ENCODE data around the gene COL8A2.

The COL8A2 gene

DNA sequence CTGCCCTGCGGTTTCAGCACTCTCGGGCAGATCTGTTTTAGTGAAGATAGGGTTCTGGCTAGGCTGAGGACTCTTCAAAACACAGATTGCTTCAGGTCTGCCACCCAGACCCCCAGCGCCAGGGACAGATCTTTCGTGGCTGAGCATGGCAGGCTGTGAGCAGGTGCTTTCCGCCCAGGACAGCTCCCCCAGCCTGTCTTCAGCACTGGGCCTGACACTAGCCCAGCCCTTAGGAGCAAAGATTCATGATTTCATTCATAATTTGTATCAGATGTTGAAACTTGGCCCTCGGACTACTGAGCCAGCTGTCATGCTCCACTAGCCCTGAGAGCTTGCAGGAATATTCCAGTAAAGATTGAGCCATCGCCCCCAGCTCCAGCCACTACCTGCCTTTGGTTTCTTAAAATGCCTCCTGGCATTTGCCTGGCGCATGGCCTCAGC lies 30.4 kb downstream of the COL8A2 start:
- H3K27ac ChIP-seq: no peak overlapping the region
- no peak overlapping the region for H3K4me3 ChIP-seq (ENCODE audit: low read depth, low read length)

DNA sequence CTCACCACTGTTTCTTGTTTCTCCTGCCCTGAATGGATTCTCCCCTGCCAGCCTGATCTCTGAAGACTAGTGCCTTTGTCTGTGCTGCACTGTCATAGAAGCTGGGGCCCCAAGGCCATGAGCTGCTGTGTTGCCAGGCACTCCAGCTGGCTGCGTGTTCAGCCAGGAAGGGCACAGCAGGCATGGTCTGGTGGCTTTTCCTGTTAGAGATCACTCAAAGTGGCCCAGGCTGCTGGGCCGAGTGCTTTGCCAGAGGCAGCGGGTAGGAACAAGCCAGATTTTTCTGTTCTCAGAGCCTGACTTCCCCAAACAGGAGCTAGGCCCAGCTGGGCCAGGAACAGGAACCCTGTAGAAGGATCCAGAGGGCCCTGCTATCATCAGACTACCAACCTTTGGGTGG lies 31.1 kb downstream of the COL8A2 start:
- DNase-seq: no peak
- Histone ChIP-seq H3K4me3 (ENCODE audit: low read depth, low read length) (no peak overlapping the region), H3K27ac (no peak overlapping the region), H3K36me3 (peaks cover 48% of the 10 kb centered on the region), H3K27me3 (ENCODE audit: insufficient read depth, low read depth, severe bottlenecking) (no peaks in the 10 kb centered on the region), H3K9me3 (ENCODE audit: severe bottlenecking) (no peaks in the 10 kb centered on the region)
- TF ChIP-seq, protein P1, sequence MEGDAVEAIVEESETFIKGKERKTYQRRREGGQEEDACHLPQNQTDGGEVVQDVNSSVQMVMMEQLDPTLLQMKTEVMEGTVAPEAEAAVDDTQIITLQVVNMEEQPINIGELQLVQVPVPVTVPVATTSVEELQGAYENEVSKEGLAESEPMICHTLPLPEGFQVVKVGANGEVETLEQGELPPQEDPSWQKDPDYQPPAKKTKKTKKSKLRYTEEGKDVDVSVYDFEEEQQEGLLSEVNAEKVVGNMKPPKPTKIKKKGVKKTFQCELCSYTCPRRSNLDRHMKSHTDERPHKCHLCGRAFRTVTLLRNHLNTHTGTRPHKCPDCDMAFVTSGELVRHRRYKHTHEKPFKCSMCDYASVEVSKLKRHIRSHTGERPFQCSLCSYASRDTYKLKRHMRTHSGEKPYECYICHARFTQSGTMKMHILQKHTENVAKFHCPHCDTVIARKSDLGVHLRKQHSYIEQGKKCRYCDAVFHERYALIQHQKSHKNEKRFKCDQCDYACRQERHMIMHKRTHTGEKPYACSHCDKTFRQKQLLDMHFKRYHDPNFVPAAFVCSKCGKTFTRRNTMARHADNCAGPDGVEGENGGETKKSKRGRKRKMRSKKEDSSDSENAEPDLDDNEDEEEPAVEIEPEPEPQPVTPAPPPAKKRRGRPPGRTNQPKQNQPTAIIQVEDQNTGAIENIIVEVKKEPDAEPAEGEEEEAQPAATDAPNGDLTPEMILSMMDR (IDR thresholded peaks at IDR 0.05; ENCODE audit: low read depth, low read length): no peak

More for the DNA sequence above, 30.4 kb downstream of the COL8A2 start:
- DNase-seq: no peak
- H3K9me3 ChIP-seq (ENCODE audit: severe bottlenecking): no peaks in the 10 kb centered on the region
- H3K36me3 ChIP-seq: peaks cover 48% of the 10 kb centered on the region
- TF ChIP-seq, protein P1 (IDR thresholded peaks at IDR 0.05; ENCODE audit: low read depth, low read length): no peak
- no peaks in the 10 kb centered on the region for H3K27me3 ChIP-seq (ENCODE audit: insufficient read depth, low read depth, severe bottlenecking)

DNA sequence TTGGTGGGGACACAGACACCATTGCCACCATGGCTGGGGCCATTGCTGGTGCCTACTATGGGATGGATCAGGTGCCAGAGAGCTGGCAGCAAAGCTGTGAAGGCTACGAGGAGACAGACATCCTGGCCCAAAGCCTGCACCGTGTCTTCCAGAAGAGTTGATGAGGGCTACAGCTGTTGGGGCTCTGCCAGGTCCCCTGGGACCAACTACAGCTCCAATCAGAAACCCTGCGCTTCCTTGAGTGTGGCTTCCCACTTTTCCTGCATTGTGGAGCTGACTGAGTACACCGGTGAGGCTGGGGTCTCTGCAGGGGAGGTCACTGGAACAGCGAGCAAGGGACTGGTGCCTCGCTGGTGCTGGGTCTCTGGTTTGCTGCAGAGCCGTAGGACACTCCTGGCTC lies 31.8 kb downstream of the COL8A2 start:
- no peak overlapping the region for H3K4me3 ChIP-seq (ENCODE audit: low read depth, low read length)
- no peak overlapping the region for H3K27ac ChIP-seq
- H3K27me3 ChIP-seq (ENCODE audit: insufficient read depth, low read depth, severe bottlenecking): no peaks in the 10 kb centered on the region
- TF ChIP-seq, protein P1 (IDR thresholded peaks at IDR 0.05; ENCODE audit: low read depth, low read length): no peak
- DNase-seq: no peak
- peaks cover 48% of the 10 kb centered on the region for H3K36me3 ChIP-seq
- H3K9me3 ChIP-seq (ENCODE audit: severe bottlenecking): no peaks in the 10 kb centered on the region

DNA sequence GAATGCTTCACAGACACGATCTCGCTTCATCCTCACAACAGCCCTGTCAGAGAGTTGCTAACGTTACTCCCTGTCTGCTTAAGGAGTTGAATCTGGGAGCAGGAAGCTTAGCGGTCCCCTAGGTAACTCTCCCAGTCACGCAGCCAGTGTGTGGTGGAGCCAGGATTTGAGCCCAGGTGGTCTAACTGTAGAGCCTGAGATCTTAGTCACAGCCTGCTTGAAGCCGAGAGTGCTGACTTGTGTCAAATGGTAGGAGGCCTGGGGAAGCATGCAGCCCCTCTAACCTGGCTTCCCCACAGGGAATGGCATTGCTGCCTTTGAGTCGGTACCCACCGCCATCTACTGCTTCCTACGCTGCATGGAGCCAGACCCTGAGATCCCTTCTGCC lies 32.2 kb downstream of the COL8A2 start:
- TF ChIP-seq, protein P1 (IDR thresholded peaks at IDR 0.05; ENCODE audit: low read depth, low read length): no peak

GRCh38 chr1:36092166-36092797 lies 32.7 kb downstream of the COL8A2 start:
- H3K27me3 ChIP-seq (ENCODE audit: insufficient read depth, low read depth, severe bottlenecking): no peaks in the 10 kb centered on the region
- H3K36me3 ChIP-seq: peaks cover 48% of the 10 kb centered on the region
- H3K9me3 ChIP-seq (ENCODE audit: severe bottlenecking): no peaks in the 10 kb centered on the region
- no peak overlapping the region for H3K4me3 ChIP-seq (ENCODE audit: low read depth, low read length)
- no peak overlapping the region for H3K27ac ChIP-seq
- no peak for DNase-seq
- TF ChIP-seq, protein P1 (IDR thresholded peaks at IDR 0.05; ENCODE audit: low read depth, low read length): no peak

More for the DNA sequence above, 32.2 kb downstream of the COL8A2 start:
- Histone ChIP-seq H3K36me3 (peaks cover 48% of the 10 kb centered on the region), H3K9me3 (ENCODE audit: severe bottlenecking) (no peaks in the 10 kb centered on the region), H3K27ac (no peak overlapping the region), H3K4me3 (ENCODE audit: low read depth, low read length) (no peak overlapping the region), H3K27me3 (ENCODE audit: insufficient read depth, low read depth, severe bottlenecking) (no peaks in the 10 kb centered on the region)
- no peak for DNase-seq

DNA sequence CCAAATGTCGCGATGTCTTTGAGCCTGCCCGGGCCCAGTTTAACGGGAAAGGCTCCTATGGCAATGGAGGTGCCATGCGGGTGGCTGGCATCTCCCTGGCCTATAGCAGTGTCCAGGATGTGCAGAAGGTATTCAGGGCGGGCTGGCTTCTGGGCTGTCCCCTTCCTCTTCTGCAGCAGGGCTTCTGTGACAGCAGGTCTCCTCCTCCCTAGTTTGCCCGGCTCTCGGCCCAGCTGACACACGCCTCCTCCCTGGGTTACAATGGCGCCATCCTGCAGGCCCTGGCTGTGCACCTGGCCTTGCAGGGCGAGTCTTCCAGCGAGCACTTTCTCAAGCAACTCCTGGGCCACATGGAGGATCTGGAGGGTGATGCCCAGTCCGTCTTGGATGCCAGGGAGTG lies 33.3 kb downstream of the COL8A2 start:
- no peak for DNase-seq
- no peak overlapping the region for H3K27ac ChIP-seq
- H3K4me3 ChIP-seq (ENCODE audit: low read depth, low read length): no peak overlapping the region
- no peaks in the 10 kb centered on the region for H3K9me3 ChIP-seq (ENCODE audit: severe bottlenecking)
- no peaks in the 10 kb centered on the region for H3K27me3 ChIP-seq (ENCODE audit: insufficient read depth, low read depth, severe bottlenecking)
- TF ChIP-seq, protein P1 (IDR thresholded peaks at IDR 0.05; ENCODE audit: low read depth, low read length): no peak
- peaks cover 48% of the 10 kb centered on the region for H3K36me3 ChIP-seq

Data from WERI-Rb-1 (cell line).